Fibroblast of peridontal ligament (primary cell): ENCODE measurements around the gene ALDH3A2.
"Not testable (repeated sequence)": the region's sequence is repeated elsewhere in the genome, so short reads cannot be mapped to it uniquely, and the experiment has no call there.

ENCODE experiments used
- DNase-seq: peaks from one replicate; pipeline ENCODE4 v3.0.0-alpha.2; 2010; ENCODE audit errors: extremely low read depth

Gene ALDH3A2

GRCh38 chr17:19678581-19679453, 30.3 kb downstream of the ALDH3A2 start:
- DNase-seq, result no peak

GRCh38 chr17:19683117-19683516, 34.6 kb downstream of the ALDH3A2 start:
- no peak for DNase-seq

- not testable (repeated sequence) for DNase-seq
Measured at GRCh38 chr17:19684909-19685580, 36.5 kb downstream of the ALDH3A2 start.

DNA sequence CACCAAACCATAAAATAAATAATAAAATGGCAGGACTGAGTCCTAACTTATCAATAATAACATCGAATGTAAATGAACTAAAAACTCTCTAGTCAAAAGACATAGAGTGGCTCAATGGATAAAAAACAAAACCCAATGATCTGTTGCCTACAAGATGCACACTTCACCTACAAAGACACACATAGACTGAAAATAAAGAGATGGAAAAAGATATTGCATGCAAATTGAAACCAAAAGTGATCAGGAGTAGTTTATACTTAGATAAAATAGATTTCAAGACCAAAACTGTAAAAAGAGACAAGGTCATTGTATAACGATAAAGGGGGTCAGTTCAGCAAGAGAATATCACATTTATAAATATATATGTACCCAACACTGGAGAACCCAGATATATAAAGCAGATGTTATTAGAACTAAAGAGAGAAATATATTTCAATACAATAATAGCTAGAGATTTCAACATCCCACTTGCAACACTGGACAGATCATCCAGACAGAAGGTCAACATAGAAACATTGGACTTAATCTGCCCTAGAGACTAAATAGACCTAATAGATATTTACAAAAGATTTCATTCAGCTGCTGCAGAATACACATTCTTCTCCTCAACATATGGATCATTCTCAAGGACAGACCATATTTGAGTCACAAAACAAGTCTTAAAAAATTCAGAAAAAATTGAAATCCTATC, 38.0 kb downstream of the ALDH3A2 start:
- peak; percentile 8 for DNase-seq

GRCh38 chr17:19702217-19702641, 53.7 kb downstream of the ALDH3A2 start:
- no peak for DNase-seq

DNA sequence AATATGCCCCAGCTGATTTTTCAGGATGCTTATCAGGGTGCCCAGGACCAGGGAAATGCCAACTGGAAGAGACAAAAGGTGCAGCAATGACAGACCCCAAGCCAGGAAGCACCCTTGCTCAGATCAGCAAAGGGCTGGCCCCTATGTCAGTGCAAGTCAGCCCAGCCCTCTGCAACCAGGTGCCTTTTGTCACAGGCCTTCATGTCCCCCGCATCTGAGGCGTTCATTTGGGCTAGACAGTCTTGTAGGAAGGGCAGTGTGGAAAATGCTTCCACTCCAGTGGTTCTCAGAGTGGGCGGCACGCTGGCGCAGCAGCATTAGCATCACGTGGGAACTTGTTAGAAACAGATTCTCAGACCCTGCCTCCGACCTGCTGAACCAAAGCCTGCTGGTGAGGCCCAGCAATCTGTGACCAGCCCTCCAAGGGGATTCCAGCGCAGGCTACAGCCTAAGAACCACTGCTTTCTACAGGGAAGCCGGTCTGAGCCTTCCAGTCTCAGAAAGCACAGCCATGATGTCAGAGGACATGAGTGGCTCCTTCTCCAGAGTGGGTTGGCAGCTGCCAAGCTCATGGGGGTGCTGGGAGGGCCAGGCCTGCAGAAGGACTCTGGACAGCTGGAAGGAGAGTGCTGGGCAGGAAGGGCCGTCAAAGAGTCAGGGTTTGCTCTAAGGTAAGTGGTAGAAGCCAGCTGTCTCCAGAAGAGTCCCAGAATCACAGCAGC, 54.7 kb downstream of the ALDH3A2 start:
- DNase-seq, result no peak

DNA sequence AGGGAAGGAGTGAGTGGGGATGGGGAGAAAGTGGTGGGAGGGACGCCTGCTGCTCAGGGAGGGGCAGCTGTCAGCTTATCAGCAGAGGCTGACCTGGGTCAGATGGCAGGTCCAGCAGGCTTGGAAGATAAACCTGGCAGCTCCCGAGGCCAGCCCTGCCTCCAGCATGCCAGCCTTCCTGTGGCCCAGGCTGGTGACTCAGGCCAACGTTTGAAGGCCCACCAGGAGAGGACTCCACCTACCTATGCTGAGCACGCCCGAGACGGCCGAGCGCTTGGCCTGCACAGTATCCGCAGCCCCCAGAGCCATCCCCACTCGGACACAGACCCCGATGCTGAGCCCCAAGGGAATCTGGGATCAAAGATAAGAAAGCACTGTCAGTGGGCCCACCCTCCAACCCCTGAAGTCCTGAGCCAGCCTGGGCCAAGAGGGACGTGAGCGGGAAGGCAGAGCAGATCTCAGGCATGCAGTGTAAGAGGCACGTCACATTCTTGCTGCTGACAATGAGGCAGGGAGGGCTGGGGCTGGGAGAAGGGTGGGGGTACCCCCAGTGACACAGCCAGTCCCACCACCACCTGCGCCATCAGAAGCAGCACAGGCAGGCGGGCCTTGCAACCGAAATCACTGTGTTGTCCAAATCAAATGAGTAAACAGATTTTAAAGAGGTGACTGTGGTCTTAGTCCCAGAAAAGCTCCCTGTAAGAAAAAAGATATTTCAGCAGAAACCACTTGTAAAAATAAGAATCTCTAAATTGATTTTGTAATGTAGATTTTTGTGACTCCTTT, 55.5 kb downstream of the ALDH3A2 start:
- no peak for DNase-seq

GRCh38 chr17:19705201-19705600, 56.6 kb downstream of the ALDH3A2 start:
- DNase-seq, result no peak

DNA sequence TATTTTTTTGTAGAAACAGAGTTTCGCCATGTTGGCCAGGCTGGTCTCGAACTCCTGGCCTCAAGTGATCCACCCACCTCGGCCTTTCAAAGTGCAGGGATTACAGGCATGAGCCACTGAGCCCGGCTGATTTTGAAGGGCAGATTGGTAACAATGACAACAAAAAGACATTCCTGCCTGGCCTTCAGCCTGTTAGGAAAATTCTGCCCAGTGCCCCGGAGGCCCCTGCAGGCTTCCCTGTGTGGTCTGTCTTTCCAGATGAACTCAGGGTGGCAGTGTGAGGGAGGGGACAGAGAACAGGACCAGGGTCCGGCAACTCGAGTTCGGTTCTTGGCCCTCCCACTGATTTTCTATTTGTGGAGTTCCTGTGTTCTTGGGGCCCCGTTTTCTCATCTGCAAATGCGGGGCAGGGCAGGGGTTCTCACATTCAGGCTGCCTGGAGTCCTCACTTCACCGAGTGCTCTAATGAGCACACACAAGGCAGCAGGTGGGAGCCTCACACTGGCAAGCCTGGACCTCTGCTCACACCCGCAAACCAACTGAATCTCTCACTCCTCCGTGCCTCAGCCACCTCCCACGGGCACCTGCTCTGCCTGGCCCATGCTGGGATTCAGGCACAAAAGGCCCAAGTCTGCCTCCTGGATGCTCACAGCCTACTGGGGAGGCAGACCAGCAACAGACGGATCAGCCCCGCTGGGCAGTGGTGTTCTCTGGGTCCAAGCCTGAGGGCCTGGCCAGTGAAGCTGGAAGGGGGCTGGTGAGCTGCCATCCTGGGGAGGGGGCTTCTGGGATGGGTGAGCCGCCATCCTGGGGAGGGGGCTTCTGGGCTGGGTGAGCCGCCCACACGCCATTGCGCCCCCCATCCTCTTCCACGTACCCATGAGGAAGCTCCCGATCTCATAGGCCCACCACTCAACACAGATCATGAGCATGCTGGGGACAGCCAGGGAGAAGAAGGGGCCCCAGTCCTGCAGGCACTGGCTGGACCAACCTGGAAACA, 57.5 kb downstream of the ALDH3A2 start:
- no peak for DNase-seq

GRCh38 chr17:19706791-19707727, 58.5 kb downstream of the ALDH3A2 start:
- no peak for DNase-seq

- no peak for DNase-seq
Measured at GRCh38 chr17:19707728-19708221, 59.2 kb downstream of the ALDH3A2 start.

DNA sequence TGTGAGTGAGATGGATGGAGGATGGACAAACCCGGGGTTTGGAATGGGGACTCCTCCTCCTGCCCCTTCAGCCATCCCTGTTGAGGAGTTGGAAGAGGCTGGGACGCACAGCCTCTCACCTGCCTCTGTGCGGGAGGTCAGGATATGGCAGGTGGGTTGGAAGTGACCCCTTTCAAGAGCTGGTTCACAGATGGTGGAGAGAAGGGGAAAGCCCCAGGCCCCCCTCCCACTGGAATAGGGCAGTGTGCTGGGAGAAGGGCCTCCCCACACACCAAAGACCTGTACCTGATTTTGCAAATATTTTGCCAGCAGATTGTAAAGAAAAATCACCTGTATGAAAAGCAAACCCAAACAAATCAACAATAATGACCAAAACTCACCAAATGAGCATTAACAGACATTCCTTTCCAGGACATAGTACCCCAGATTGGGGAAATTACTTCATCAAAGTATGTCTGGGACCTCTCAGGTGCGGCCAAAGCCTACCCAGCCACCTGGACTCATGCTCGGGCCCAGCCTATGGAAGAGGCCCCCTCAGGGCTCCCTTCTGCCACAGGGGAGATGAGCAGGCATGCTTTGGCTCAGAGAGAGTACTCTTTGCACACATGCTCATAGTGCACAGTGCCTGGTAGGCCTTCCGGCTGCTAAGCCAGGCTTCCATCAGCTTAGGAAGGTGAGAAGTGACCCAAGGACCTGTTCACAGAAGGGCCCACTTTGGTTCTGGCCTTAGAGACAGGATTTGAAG, 60.1 kb downstream of the ALDH3A2 start:
- no peak for DNase-seq

DNA sequence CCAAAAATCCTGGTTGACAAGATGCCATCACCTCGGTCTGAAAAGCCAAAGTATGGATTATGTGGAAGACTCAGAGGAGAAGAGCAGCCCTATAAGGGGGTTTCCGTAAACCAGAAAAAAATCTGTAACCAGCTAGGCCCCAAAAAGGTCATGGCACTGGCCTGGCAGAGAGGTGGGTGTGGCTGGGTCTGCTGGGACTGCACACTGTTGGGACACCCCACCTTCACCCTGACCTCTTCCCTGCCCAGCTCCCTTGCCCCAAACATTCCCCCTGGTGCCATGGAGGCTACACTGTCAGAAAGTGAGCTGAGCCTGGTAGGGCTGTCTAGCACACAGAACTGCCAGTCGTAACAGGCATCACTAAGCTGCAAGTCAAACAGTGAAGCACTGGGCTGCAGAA, 61.3 kb downstream of the ALDH3A2 start:
- DNase-seq, result no peak

GRCh38 chr17:19712436-19713004, 64.0 kb downstream of the ALDH3A2 start:
- no peak for DNase-seq

- no peak for DNase-seq
Measured at GRCh38 chr17:19713462-19713861, 64.9 kb downstream of the ALDH3A2 start.

- no peak for DNase-seq
Measured at GRCh38 chr17:19713901-19714361, 65.4 kb downstream of the ALDH3A2 start.
